IMR-90 (cell line): Measurements from ENCODE around the gene LRRC47. TPM values are rescaled to one million over a fixed set of nuclear protein-coding genes. Genes with fewer than 3 reads are reported as not detected.

Experiments used
- ATAC-seq: fragments of 200-7000 bp; cut with Tn5 transposase; 2 replicates; pipeline ENCODE4 v1.9.1; 2020; ENCODE audit warnings: low read depth, mild to moderate bottlenecking, moderate library complexity
- BruUV-seq: library from RNA; stranded (reverse); fragments of 400-500 nt; replicated peaks from 2 replicates; lab custom pipeline; 2021; lab: Mats Ljungman, UMichigan
- CTCF ChIA-PET: fragments of 300-600 bp; formaldehyde crosslinking; extraction: SDS; loops from one replicate; lab custom pipeline; 2021; ENCODE audit warnings: antibody characterized with exemption; lab: Yijun Ruan, JAX
- POLR2A ChIA-PET: fragments of 300-600 bp; sonication (Branson Sonifier 250); formaldehyde crosslinking; loops from one replicate; lab custom pipeline; 2022; ENCODE audit warnings: antibody characterized with exemption; ENCODE audit not compliant: unreplicated experiment; lab: Charles Lee
- DNase-seq: peaks from one replicate; pipeline ENCODE4 v3.0.0; 2013
- H2AFZ ChIP-seq: replicated peaks from 2 replicates; pipeline ENCODE3; 2013; ENCODE audit warnings: low read length, mild to moderate bottlenecking; ENCODE audit not compliant: poor library complexity
- H2AK5ac ChIP-seq: 2 replicates; pipeline ENCODE4 v1.6.1; 2013; ENCODE audit warnings: low read depth, low read length, inconsistent platforms
- H2AK9ac ChIP-seq: replicated peaks from 2 replicates; pipeline ENCODE3; 2013; ENCODE audit warnings: mild to moderate bottlenecking, low read depth, low read length, moderate library complexity; ENCODE audit not compliant: poor library complexity
- H2BK120ac ChIP-seq: 2 replicates; pipeline ENCODE4 v1.6.1; 2013; ENCODE audit warnings: low read depth, low read length, inconsistent platforms
- H2BK15ac ChIP-seq: 3 replicates; pipeline ENCODE4 v1.6.1; 2013; ENCODE audit warnings: low read depth, low read length, inconsistent platforms
- H2BK20ac ChIP-seq: 2 replicates; pipeline ENCODE4 v1.6.1; 2013; ENCODE audit warnings: low read depth, mild to moderate bottlenecking, inconsistent platforms, low read length, moderate library complexity
- H2BK5ac ChIP-seq: 2 replicates; pipeline ENCODE4 v1.6.1; 2013; ENCODE audit warnings: mild to moderate bottlenecking, low read depth, low read length, inconsistent platforms; ENCODE audit not compliant: poor library complexity, severe bottlenecking
- H3K14ac ChIP-seq: replicated peaks from 2 replicates; pipeline ENCODE4 v1.6.1; 2013; ENCODE audit warnings: low read depth, low read length, inconsistent platforms
- H3K18ac ChIP-seq: 2 replicates; pipeline ENCODE4 v1.6.1; 2013; ENCODE audit warnings: low read depth, low read length, control low read depth
- H3K23ac ChIP-seq: 2 replicates; pipeline ENCODE4 v1.6.1; 2013; ENCODE audit warnings: low read depth, low read length, inconsistent platforms
- H3K27ac ChIP-seq: 2 replicates; pipeline ENCODE4 v1.5.1; 2013; ENCODE audit warnings: mild to moderate bottlenecking, control low read depth, low read length; ENCODE audit not compliant: insufficient read depth
- H3K27me3 ChIP-seq: 2 replicates; pipeline ENCODE4 v1.6.1; 2013; ENCODE audit warnings: low read length; ENCODE audit not compliant: control insufficient read depth, insufficient read depth
- H3K36me3 ChIP-seq: 2 replicates; pipeline ENCODE4 v1.6.1; 2013; ENCODE audit warnings: low read length, mixed read lengths; ENCODE audit not compliant: control insufficient read depth, insufficient read depth
- H3K4ac ChIP-seq: 2 replicates; pipeline ENCODE4 v1.6.1; 2013; ENCODE audit warnings: low read depth, low read length, inconsistent platforms
- H3K4me1 ChIP-seq: 2 replicates; pipeline ENCODE4 v1.6.1; 2013; ENCODE audit warnings: low read length, mixed read lengths; ENCODE audit not compliant: control insufficient read depth, insufficient read depth
- H3K4me2 ChIP-seq: 2 replicates; pipeline ENCODE4 v1.6.1; 2013; ENCODE audit warnings: low read depth, mild to moderate bottlenecking, control low read depth, low read length, moderate library complexity
- H3K4me3 ChIP-seq: 2 replicates; pipeline ENCODE4 v1.5.1; 2013; ENCODE audit warnings: low read depth, mild to moderate bottlenecking, control low read depth, low read length, moderate library complexity; ENCODE audit not compliant: insufficient read depth
- H3K56ac ChIP-seq: 2 replicates; pipeline ENCODE4 v1.6.1; 2013; ENCODE audit warnings: low read length, inconsistent platforms; ENCODE audit not compliant: insufficient read depth; ENCODE audit errors: extremely low read depth
- H3K79me1 ChIP-seq, 2 experiments: 2 replicates each; pipeline ENCODE4 v1.6.1; 2013; ENCODE audit warnings: low read length in 2 of 2, inconsistent platforms in 1 of 2, low read depth in 1 of 2
- H3K9ac ChIP-seq: 2 replicates; pipeline ENCODE4 v1.6.1; 2013; ENCODE audit warnings: low read depth, low read length, control low read depth
- H3K9me1 ChIP-seq: 2 replicates; pipeline ENCODE4 v1.6.1; 2013; ENCODE audit warnings: low read length, inconsistent platforms; ENCODE audit not compliant: insufficient read depth
- H3K9me3 ChIP-seq: 2 replicates; pipeline ENCODE4 v1.6.1; 2013; ENCODE audit warnings: low read length; ENCODE audit not compliant: control insufficient read depth, insufficient read depth
- H4K20me1 ChIP-seq: 2 replicates; pipeline ENCODE4 v1.6.1; 2013; ENCODE audit warnings: low read length, inconsistent platforms; ENCODE audit not compliant: insufficient read depth
- H4K5ac ChIP-seq: 2 replicates; pipeline ENCODE4 v1.6.1; 2013; ENCODE audit warnings: mild to moderate bottlenecking, low read depth, low read length, control low read depth
- H4K8ac ChIP-seq, 2 experiments: 2 replicates each; pipeline ENCODE4 v1.6.1; 2013; ENCODE audit warnings: low read depth in 2 of 2, low read length in 2 of 2, control low read depth in 1 of 2, inconsistent platforms in 1 of 2
- H4K91ac ChIP-seq: 2 replicates; pipeline ENCODE4 v1.6.1; 2013; ENCODE audit warnings: low read depth, low read length, inconsistent platforms; ENCODE audit not compliant: insufficient read depth
- BHLHE40 ChIP-seq: fragments of 150-350 bp; IDR thresholded peaks from 2 replicates; pipeline ENCODE4 v1.6.1; 2016; ENCODE audit warnings: mild to moderate bottlenecking, low read depth, low read length
- CEBPB ChIP-seq: IDR thresholded peaks from 2 replicates; pipeline ENCODE4 v1.6.1; 2012; ENCODE audit warnings: low read depth, low read length, improper control_type of control experiment
- CHD1 ChIP-seq: IDR thresholded peaks from 2 replicates; pipeline ENCODE4 v1.6.1; 2012; ENCODE audit warnings: low read depth, low read length, improper control_type of control experiment
- CTCF ChIP-seq: conservative IDR thresholded peaks from 2 replicates; pipeline ENCODE4 v1.5.1; 2012; ENCODE audit warnings: mild to moderate bottlenecking, low read depth, low read length, improper control_type of control experiment
- MAFK ChIP-seq: IDR thresholded peaks from 2 replicates; pipeline ENCODE4 v1.6.1; 2012; ENCODE audit warnings: low read depth, low read length, improper control_type of control experiment
- MXI1 ChIP-seq: IDR thresholded peaks from 2 replicates; pipeline ENCODE4 v1.6.1; 2012; ENCODE audit warnings: low read depth, mild to moderate bottlenecking, low read length, moderate library complexity, borderline replicate concordance
- NFE2L2 ChIP-seq: fragments of 150-350 bp; IDR thresholded peaks from 2 replicates; pipeline ENCODE4 v1.6.1; 2016; ENCODE audit warnings: low read depth, mild to moderate bottlenecking, low read length
- RFX5 ChIP-seq: IDR thresholded peaks from 2 replicates; pipeline ENCODE4 v1.8.0; 2012; ENCODE audit warnings: low read depth, mild to moderate bottlenecking, low read length, moderate library complexity
- WGBS, 2 experiments: methylation state at CpG; one replicate each; pipeline versions ENCODE4 v1.1.5 to v1.1.7; 2013; ENCODE audit warnings: missing lambda C conversion rate in 2 of 2; ENCODE audit not compliant: insufficient read length in 1 of 2; ENCODE audit errors: extremely low coverage in 2 of 2; 5-methylcytosine and 5-hydroxymethylcytosine counted together
- dilution Hi-C: fragments of 300-500 bp; cut with HindIII; formaldehyde crosslinking; loops from one replicate; pipeline ENCODE4 v1.14.3; 2018; ENCODE audit warnings: low sequenced_read_pairs; ENCODE audit not compliant: unreplicated experiment
- in situ Hi-C: fragments of 300-500 bp; cut with MboI; formaldehyde crosslinking; loops from 3 replicates; pipeline ENCODE4 v1.14.3; 2019; ENCODE audit warnings: low sequenced_read_pairs, inconsistent platforms, mixed read lengths
- intact Hi-C: fragments of 100-400 bp; cut with micrococcal nuclease; formaldehyde crosslinking; loops from 2 replicates; pipeline ENCODE4 v1.10.0; 2022
- polyA plus RNA-seq, 3 experiments: library from polyadenylated mRNA; depleted of rRNA; stranded (reverse); fragments of >200 nt; gene quantifications; 2 replicates each; pipeline ENCODE4 v1.2.3, GENCODE V29; 2012; ENCODE audit warnings: low replicate concordance in 1 of 3
- total RNA-seq: library from RNA; depleted of rRNA; stranded (reverse); fragments of >200 nt; gene quantifications from 2 replicates; pipeline ENCODE4 v1.2.3, GENCODE V29; 2012

Gene LRRC47
- total and polyA plus RNA-seq, 2 of the 4 experiments (the other 2 are of a cell fraction): 15.2 to 19.7 TPM

- DNase-seq: no peak
- no peak overlapping the region for H2AK5ac ChIP-seq
- H2BK120ac ChIP-seq: no peak overlapping the region
- H3K9ac ChIP-seq: no peak overlapping the region
- H3K4me1 ChIP-seq: no peaks in the 10 kb centered on the region
- no peak overlapping the region for H3K56ac ChIP-seq
- peaks cover 5% of the 10 kb centered on the region for H3K9me3 ChIP-seq
- H2BK15ac ChIP-seq: no peak overlapping the region
- no peak overlapping the region for H3K18ac ChIP-seq
- H4K20me1 ChIP-seq: no peaks in the 10 kb centered on the region
- no peak overlapping the region for H4K5ac ChIP-seq
- POLR2A ChIA-PET: no interaction called here
- dilution Hi-C loops (no loop called here), intact Hi-C loops (no loop called here), in situ Hi-C loops (no loop called here)
- H3K79me1 ChIP-seq: no peaks in the 10 kb centered on the region
- no peak overlapping the region for H3K14ac ChIP-seq
- BruUV-seq: no TSS peak
- no peak overlapping the region for H2BK20ac ChIP-seq
- H3K4me2 ChIP-seq: no peak overlapping the region
- no peaks in the 10 kb centered on the region for H3K9me1 ChIP-seq
- no peak overlapping the region for H2AFZ ChIP-seq
- no peak overlapping the region for H2BK5ac ChIP-seq
- WGBS, 2 experiments: no CpG with 5 or more reads among the region's 1 CpG
- CTCF ChIA-PET: no interaction called here
- H4K8ac ChIP-seq: no peak overlapping the region
- H4K91ac ChIP-seq: no peak overlapping the region
- no peaks in the 10 kb centered on the region for H3K27me3 ChIP-seq
- no peak overlapping the region for H3K27ac ChIP-seq
- no peak overlapping the region for H3K23ac ChIP-seq
- no peak overlapping the region for H3K4me3 ChIP-seq
- H3K4ac ChIP-seq: no peak overlapping the region
- TF ChIP-seq CHD1: no peak
- TF ChIP-seq NFE2L2: no peak
- no peak for TF ChIP-seq RFX5
- no peak for TF ChIP-seq CTCF
- TF ChIP-seq MAFK: no peak
- TF ChIP-seq CEBPB: no peak
- no peak for TF ChIP-seq BHLHE40
- TF ChIP-seq MXI1: no peak
- H3K36me3 ChIP-seq: peaks cover 49% of the 10 kb centered on the region
- ATAC-seq: no peak
- no peak overlapping the region for H2AK9ac ChIP-seq
Measured at GRCh38 chr1:3837685-3838084, 41.4 kb upstream of the LRRC47 start.
